GM21515 (cell line): Measurements from ENCODE around the gene CFAP100.

Source experiments
- ATAC-seq: cut with Tn5 transposase; IDR thresholded peaks from one replicate; pipeline ENCODE4 v1.9.1; 2021; ENCODE audit not compliant: unreplicated experiment

Gene CFAP100

GRCh38 chr3:126356373-126357264, 38.1 kb upstream of the CFAP100 start:
- ATAC-seq: no peak

DNA sequence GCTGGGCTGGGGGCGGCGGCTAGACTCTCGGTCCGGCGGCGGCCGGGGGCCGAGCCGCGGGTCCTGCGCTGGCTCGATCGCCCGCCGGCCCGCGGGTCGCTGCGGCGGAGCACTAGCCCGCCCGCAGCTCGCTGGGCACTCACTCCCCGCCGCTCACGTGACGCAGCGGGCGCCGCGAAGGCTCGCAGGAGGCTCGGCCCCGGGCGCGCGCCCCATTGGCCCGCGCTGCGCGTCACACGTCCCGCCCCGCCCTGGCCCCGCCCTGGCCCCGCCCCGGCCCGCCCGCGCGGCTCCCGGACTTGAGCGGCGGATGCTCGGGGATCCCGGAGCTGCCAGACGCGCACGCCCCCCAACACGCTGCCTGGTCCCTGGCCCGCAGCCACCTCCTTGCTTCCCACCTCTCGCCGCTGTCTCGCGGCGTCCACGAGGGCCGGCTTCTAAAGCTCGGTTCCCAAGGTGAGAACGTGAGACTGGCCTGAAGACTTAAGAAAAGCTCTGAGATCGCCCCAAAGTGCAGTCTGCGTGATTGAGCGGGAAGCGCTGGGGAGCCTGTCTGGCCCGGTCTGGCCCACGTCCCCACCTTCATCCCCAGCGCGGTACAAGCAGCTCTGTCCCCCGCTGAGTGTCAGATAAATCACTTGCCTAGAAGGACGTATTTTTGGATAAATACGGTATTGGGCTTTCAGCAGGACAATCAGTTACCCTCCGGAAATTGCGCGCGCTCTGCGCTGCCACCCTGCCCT, 37.2 kb upstream of the CFAP100 start, which contains the start of gene KLF15:
KLF15 (minus strand) TSS at position 114 of the 743 bp plus-strand sequence. CDS start 4,486 bp downstream, outside the sequence.
- ATAC-seq: peak; percentile 79

- no peak for ATAC-seq
Measured at GRCh38 chr3:126358038-126358815, 36.5 kb upstream of the CFAP100 start.

GRCh38 chr3:126358816-126359181, 35.9 kb upstream of the CFAP100 start:
- ATAC-seq: no peak

- ATAC-seq: no peak
Measured at GRCh38 chr3:126360046-126360713, 34.5 kb upstream of the CFAP100 start.

GRCh38 chr3:126360714-126361060, 34.0 kb upstream of the CFAP100 start:
- no peak for ATAC-seq

GRCh38 chr3:126361211-126361610, 33.5 kb upstream of the CFAP100 start:
- no peak for ATAC-seq

- no peak for ATAC-seq
Measured at GRCh38 chr3:126364130-126364695, 30.5 kb upstream of the CFAP100 start.

DNA sequence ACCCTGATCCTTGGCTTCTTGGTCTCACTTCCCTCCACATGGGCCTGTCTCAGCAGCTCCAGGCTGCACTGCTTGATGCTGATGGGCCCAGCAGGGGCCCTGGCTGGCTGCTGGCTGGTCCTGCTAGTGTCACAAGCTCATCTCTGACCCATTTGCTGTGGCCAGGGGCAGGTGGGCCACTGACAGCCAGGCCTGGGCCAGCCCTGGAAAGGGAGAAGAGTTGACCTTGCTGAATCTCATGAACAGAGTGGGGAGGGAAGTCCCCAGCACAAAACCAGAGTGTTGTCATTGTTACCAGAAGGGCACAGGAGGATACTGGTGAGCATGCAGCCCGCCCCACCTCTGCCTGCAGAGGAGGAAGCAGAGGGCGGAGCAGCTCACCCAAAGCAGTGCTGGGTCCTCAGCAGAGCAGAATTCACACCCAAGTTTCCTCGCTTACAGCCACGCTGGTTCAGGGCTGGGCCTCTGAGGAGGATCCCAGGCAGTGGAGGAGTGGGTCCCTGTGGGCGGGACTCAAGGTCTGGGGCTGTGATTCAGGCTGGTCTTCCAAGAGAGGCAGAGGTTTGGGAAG, 29.9 kb upstream of the CFAP100 start:
- ATAC-seq: no peak

- ATAC-seq: no peak
Measured at GRCh38 chr3:126365351-126366277, 29.1 kb upstream of the CFAP100 start.

GRCh38 chr3:126367316-126367805, 27.3 kb upstream of the CFAP100 start:
- no peak for ATAC-seq

GRCh38 chr3:126369490-126369889, 25.2 kb upstream of the CFAP100 start:
- ATAC-seq: no peak

GRCh38 chr3:126370055-126370454, 24.7 kb upstream of the CFAP100 start:
- no peak for ATAC-seq

GRCh38 chr3:126370606-126371005, 24.1 kb upstream of the CFAP100 start:
- no peak for ATAC-seq

GRCh38 chr3:126371096-126371705, 23.5 kb upstream of the CFAP100 start:
- ATAC-seq: no peak

- ATAC-seq: no peak
Measured at GRCh38 chr3:126372413-126373145, 22.1 kb upstream of the CFAP100 start.

DNA sequence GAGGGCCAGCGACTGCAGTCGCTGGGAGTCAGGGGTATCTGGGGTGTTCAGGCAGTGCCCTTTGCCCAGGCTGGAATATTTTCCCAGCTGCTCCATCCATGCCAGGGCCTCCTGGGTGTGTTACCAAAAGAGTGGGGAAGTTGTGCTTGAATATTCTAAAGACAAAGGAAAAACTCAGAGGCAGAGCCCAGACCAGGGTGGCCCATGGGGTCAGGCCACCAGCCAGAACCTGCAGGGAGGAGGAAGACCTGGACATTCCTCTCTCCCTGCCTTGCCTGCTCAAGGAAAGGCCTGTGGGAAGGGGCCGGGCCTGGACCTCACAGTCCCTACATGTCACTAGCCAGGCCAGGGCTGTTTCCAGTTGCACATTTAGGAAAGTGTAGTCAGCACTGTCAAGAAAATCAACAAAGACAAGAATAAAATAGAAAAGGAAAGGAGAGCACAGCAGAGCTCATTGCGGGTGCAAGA, 21.5 kb upstream of the CFAP100 start:
- ATAC-seq: no peak
